ENCODE data around the gene TSPEAR.

The TSPEAR gene

DNA sequence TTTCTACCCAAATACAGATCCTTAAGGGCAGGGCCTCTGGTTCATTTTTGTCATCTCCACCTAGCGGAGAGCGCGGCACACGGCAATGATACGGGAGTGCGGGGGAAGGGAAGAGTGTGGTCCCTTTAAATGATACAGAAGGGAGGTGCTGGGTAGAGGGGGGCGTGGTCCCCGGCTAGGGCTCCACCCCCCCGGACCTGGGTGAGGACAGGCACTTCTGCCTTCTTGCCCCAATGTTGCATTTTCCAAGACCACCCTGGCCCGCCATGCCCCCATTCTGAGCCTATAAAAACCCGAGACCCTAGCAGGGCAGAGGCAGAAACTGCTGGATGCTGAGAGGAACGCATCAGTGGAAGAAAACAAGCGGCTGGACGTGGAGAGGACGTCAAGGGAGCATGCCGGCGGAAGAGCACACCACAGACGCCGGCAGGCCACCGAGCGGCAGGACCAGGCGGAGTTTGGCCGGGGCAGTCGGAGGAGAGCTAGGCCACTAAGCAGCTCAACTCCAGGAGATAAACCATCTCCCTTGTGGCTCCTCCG is 226.0 kb downstream of the TSPEAR start:
- DNase-seq (ENCODE audit: low read depth in 2 of 2), result peak; percentile 22 to 39

DNA sequence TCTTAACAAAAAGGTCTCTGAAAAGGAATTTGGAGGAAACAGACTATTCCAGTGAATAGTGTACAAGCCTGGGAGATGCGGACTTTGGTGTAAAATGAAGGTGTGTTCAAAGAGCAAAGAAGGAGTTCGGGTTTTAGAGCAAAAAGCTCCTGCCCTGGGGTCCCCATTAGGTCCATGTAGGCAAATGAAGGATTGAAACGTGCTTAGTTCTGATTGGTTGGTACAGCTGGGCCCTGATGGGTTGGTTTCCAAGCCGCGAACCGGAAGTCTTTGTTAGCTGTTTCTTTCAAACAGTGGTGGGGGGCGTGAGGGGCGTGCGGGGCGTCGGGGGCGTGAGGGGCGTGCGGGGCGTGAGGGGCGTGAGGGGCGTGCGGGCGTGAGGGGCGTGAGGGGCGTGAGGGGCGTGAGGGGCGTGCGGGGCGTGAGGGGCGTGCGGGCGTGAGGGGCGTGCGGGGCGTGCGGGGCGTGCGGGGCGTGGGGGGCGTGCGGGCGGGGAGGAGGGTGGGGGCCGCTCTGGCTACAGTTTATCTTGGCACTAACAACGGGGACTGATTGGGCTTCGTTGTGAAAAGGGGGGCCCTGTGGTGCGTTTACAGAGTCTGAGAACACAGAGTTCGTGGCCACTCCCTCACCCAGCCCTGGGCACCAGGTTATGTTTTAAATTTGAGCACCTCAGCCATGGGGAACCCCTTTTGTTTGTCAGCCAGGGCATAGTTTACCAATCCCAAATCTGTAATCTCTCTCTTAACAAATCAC is 226.7 kb downstream of the TSPEAR start:
- DNase-seq (ENCODE audit: low read depth in 2 of 2), result no peak

DNA sequence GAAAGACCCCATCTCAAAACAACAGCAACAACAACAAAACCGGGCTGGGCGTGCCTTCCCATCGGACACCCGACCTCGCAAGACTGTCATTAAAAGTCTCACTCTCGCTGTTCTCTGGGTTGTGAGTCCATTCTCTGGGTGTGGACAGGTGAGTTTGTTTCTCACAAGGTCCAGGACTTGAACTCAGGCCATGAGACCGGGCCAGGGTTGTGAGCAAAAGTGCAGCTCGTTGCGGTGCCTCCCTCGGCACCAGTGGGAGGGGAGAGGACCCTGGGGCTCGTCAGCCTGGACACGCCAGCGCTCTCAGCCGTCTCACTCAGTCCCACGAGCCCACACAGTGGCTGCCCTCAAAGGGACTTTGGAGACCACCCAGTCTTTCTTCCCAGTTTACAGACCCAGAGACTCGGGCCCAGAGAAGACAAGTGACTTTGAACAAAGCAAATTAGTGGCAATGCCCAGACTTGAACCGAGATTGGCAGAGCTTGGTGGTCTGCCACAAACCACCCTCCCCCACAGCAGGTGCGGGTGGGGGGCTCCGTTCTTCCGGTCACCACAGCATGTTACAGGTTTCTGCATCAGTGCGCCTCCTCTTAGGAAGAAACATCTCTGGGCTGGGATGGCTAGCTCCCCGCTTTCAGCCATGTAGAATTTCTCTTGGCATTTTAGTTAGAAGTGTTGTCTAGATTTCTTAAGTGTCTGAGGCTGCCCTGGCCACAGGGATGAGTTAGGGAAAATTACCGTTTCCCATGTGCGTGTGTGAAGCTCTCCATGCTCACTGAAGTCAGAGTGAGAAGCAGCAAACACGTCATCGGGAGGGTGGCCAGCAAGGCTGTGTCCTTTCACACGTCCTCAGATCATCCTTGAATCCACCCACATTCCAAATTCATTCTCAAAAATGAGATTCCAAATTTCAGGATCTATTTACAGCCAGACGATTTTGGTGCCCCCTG is 227.8 kb downstream of the TSPEAR start:
- no peak for DNase-seq (ENCODE audit: low read depth in 2 of 2)

DNA sequence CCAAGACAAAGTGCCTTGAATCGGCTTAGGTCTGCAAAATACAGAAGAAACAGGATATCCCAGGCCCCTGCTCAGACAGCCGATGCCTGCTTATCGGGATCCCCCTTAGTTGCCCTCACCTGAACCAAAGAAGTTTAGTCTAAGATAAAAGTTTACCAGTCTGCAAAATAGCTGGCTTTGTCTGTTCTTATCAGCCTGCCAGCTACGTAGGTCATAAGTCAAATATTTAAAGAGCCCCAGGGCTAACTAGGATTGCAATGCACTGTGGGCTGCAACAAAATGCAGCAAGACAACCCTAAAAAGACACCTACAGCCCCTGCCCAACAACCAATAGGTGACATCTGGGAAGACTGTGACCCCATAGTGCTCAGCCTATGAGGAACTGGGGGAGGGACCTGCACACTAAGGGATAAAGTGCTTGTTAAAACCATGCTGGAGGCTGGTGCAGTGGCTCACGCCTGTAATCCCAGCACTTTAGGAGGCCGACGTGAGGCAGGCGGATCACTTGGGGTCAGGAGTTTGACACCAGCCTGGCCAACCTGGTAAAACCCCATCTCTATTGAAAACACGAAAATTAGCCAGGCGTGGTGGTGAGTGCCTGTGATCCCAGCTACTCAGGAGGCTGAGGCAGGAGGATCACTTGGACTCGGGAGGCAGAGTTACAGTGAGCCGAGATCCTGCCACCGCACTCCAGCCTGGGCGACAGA is 228.6 kb downstream of the TSPEAR start:
- no peak for DNase-seq (ENCODE audit: low read depth in 2 of 2)

DNA sequence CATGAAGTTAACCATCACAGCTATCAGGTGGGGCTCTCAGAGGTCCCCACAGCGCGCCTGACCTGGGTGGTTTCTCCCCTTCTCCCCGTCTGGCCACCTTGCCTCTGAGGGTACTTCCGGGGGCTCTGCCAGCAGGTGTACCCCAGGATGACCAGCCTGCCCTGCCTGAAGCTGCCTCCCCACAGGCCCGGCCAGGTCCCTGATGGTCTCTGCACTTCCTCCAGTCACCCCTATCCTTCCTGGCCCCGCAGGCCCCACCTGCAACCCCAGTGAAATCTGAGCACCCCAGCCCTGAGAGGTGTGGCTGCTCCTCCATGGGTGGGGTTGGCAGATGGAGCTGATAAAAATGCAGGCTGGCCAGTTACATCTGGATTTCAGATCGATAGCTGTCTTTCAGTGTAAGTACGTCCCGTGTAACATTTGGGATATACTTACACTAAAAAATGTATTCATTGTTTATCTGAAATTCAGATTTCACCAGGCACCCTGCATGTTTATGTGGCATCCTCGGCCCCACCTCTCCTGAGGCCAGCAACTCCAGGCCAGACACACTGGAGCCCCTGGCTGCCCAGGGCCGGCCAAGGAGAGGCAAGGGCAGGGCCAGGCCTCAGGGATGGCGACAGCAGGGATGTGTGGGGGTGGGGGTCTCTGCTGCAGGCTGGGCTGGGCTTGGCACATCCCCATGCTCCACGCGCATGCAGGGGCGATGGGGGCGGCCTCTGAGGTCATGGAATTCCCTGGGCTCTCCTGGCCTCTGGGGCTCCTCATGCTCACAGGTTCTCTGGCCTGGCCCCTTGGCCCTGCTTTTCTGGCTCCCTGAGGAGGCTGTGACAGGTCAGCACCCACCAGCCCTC is 230.9 kb downstream of the TSPEAR start:
- no peak for DNase-seq (ENCODE audit: low read depth in 2 of 2)

DNA sequence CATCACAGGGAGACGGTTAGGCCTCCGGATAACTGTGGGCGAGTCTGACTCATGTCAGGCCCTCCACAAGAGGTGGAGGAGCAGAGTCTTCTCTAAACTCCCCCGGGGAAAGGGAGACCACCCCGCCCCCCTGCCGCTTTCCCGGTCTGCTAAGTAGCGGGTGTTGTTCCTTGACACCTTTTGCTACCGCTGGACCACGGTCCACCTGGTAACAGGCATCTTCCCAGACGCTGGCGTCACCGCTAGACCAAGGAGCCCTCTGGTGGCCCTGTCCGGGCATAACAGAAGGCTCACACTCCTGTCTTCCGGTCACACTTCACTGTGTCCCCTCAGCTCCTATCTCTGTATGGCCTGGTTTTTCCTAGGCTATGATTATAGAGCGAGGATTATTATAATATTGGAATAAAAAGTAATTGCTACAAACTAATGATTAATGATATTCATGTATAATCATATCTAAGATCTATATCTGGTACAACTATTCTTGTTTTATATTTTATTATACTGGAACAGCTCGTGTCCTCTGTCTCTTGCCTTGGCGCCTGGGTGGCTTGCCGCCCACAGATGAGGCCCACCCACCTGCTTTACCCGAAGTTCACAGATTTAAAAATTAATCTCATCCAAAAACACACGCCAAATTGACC is 231.7 kb downstream of the TSPEAR start:
- peak; percentile 10 to 23 for DNase-seq (ENCODE audit: low read depth in 2 of 2)

DNA sequence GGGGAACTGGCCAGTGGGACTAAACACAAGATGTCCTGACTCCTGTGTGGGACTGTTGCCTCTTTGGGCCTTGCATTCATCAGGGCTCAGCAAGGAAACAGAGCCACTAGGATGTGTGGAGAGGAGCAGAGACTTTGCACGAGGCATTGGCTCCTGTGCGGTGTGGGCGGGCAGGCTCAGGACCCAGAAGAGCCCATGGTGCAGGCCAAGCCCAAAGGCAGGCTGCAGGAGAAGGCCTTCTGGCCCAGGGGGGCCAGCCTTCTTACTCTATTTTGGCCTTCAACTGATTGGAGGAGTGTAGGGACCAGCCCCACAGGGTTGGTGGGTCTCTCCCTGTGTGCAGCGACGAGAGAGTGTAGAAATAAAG is 232.6 kb downstream of the TSPEAR start:
- DNase-seq (ENCODE audit: low read depth in 2 of 2), result no peak

DNA sequence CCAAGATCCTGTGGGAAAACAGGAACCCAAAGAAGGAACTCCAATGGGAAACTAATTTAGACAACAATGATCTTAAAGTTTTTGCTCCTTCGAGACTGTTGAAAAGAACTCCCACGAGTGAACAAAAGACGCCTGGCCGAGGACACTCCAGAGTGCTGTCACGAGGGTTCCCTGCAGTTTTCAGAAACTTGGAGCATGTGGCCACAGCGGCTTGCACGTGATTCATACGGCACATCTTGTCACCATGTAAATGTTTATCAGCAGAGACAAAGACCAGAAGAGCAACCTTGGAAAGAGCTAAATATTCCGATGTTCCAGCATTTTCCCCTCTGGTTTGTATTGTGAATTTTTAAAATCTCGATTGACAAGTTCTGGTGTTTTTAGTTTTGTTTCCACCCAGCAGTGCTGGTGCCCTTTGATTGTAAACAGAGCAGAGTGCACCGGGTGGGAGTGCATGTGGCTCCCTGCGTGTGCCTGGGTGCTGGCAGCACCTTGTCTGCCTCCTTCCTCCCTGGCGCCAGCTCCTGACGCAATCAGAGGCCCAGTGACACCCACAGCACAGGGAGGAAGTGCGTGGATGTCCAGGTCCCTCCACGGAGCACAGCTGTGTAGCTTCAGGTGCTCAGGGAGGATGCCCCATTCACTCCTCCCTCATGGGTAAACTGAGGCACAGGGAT is 233.1 kb downstream of the TSPEAR start:
- no peak for DNase-seq (ENCODE audit: low read depth in 2 of 2)

DNA sequence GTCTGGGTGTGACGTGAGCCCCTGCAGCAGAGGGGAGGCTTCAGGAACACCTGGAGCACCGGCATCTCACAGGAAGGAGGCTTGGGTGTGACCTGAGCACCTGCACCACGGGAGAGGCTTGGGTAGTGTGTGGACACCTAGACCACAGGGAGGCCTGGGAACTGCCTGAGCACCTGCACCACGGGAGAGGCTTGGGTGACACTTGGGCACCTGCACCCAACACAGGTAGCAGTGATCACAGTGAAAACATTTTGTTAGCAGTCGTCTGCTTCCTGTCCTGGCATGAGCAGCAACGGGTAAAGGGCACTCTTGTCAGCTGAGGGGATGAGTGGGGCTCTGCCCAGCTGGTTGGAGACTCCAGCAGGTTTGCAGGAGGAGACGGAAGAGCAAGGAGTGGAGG is 233.7 kb downstream of the TSPEAR start:
- no peak for DNase-seq (ENCODE audit: low read depth in 2 of 2)

DNA sequence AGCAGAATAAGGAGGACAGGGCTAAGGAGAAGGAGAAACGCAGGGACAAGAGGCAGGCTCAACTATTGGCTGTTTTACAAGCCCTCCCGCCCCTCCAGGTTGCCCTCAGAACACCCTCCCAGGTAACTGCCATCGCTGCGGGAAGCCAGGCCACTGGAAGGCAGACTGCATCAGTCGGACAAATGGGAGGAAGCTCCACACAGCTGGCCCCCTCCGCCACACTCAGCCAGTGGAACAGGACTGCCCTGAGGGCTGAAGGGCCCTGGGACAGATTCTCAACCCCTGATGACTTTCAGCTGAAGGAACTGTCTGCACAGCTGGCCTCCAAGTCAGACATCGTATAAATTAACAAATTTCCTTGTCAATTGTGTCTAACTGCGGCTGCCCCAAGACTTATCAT is 234.2 kb downstream of the TSPEAR start:
- DNase-seq (ENCODE audit: low read depth in 2 of 2), result no peak

DNA sequence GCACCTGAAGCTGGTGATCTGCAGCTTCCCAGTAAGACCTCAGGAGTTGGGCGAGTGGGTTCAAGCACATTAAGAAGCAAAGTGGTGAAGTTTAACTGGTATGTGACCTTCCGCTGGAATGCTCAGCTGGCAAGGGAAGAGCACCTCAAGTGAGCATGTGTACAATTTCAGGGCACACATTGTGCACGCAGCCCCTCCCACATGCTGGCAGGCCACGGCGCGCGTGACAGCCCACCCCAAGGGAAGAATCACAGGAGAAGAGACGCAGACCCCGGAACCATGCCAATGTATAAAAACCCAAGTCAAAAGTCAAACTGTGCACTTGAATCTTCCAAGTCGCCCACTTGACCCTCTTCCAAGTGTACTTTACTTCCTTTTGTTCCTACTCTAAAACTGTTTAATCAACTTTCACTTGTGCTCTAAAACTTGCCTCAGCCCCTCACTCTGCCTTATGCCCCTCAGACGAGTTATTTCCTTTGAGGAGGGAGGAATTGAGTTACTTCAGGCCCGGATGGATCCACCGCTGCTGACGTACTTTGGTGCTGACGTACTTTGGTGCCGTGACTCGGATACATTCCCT is 236.0 kb downstream of the TSPEAR start:
- no peak for DNase-seq (ENCODE audit: low read depth in 2 of 2)

DNA sequence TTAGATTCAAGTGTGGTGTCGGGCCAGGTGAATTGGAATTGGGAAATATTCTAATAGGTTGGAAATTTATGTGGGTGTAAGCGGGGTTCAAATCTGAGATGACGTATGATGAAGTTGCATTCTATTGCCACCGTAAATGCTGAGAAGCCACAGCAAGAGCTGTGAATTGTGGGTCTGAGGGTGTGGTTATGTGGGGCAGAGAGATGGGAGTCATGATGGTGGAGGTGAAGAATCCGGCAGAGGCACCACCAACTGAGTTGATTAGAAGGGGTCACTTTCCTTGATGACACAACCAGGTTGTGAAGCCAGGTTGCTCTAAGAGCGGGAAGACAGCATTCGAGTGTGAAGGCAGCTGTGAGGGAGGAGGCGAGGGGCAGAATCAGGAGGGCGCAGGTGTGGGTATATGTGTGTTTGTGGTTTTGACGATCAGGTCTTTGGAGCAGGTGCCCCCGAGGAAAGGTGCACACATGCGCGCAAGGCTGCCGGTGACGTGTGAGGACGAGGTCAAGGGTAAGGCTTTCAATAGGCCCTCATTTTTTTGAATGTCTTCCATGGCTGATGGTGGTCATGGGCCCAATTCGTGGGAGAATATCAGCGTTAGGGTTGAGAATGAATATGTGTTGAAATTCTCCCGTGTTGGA is 237.3 kb downstream of the TSPEAR start:
- DNase-seq (ENCODE audit: low read depth in 2 of 2), result no peak

DNA sequence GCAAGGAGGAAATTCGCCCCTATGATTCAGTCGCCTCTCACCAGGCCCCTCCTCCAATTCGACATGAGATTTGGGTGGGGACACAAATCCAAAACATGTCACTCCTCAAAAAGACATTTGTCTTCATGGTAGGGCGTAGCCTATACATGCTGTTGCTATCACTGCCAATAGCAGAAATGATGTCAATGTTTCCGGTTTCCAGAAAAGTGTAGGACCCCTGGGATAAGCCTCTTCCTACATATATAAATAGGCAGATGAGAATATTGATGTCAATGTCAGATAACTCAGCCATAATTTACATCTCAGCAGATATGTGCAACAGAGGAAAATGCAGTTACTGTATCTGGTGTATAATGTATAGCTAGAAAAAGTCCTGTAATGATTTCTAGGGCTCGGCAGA is 239.4 kb downstream of the TSPEAR start:
- DNase-seq (ENCODE audit: low read depth in 2 of 2), result no peak

DNA sequence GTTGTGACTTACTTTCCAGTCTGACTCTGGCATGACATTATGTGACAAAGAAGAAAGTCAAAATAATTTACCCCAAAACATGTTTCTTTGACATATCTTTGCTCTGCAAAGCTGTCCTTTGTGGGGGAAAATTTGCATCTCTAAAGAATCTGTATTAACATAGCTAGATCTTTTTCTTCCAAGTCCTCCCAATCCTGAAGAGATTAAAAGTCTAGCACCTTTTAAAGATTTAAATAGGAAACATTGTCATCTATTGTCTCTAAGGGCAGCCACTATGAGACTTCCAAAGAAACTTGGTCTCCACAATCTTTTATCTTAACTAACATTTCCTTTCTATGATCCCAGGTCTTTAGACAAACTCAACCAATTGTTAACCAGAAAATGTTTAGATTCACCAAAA is 240.0 kb downstream of the TSPEAR start:
- DNase-seq (ENCODE audit: low read depth in 2 of 2), result no peak

DNA sequence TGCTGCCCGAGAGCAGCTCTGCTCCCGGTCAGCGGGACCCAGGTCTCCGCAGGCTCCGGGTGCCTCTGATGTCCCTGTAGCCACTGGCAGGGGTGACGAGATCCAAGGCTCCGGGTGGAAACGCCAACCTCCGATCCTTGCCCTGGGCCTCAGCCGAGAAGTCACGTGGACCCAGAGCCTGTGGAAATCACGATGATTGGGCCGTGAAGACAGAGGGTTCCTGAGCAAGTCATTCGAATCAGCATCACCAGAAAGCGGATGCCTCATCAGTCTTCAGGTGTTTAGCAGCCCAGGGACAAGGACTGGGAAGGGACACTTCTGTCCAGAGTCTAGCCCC is 243.5 kb downstream of the TSPEAR start:
- DNase-seq (ENCODE audit: low read depth in 2 of 2), result no peak

DNA sequence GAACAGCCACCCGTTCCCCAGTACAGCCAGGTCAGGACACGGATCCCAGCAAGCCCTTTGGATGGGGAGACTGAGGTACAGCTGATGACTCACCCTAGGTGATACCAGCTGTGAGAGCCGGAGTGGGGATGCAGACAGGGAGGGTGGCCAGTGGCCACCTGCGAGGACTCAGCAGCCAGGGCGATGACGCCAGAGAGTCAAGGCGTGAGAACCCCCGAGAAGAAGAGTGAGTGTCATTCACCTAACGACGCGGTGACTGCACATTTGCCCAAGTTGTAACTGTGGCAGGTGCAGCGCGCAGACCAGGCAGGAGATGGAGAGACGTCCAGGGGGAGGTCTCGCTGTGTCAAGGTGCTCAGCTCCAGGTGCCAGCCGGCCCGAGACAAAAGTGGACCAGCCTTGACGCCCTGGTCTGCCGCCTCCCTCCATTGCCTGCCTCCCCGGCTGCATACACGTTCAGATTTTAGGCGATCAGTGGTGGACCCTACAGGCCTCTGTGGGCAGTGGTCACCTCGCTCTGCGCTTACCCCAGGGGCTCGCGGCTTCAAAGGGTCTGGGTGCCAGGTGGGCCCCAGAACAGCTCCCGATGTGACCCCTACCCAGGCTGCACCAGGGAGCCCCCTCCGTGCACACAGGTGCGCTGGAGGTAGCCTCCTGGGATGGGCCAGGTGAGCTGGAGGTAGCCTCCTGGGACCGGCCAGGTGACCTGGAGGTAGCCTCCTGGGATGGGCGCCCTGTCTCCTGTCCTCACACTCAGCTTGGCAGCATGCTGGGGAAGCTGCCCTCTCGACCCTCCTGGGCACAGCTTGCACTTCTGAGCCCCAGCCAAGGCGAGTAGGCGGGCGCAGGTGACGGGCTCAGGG is 244.1 kb downstream of the TSPEAR start:
- DNase-seq (ENCODE audit: low read depth in 2 of 2), result no peak

DNA sequence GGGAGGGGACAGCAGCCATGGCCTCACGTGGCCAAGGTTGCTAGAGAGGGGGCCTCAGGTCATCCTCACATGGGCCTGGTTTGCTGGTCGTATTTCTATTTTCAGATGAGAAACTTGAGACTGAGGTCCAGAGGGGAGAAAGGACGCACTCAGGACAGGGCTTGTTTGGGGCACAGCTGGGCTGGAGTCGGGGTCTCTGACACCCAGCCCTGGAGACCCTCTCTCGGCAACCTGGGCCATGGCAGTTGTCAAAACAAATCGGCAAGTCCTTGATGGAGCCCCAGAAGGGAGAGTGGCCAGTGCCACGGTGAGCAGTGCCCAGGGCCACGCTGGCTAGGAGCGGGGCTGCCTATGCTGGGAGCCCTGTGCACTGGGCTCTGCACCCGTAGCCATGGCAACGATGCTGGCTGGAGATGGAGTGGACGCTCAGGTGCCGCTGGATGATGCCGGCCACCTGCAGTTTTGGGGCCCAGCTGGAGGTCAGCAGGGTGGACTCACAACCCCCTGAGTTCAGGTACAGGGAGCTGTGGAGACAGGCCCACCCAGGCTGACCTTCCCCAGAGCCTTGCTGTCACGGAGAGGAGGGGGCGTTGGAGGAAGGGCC is 244.9 kb downstream of the TSPEAR start:
- no peak for DNase-seq (ENCODE audit: low read depth in 2 of 2)

DNA sequence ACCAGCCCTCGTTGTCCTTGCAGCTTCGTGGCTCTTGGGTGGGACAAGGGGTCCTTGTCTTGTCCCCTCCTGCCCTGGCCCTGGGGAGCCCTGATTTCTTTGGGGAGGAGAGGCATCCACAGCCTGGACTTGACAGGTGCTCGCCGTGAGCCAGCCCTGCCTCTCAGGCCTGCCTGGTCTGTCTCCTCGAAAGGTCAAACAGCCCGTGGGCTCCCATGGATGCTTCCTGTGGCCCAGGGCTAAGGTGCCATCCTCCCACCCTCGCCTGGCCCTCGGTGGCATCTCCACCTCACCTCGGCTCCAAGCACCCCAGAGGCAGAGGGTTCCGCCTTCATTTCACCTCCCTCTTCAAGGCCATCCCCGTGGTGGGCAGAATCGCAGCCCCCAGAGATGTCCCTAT is 247.0 kb downstream of the TSPEAR start:
- no peak for DNase-seq (ENCODE audit: low read depth in 2 of 2)
